HepG2 (cell line): ENCODE data around the gene NUP133. TPM values are rescaled to one million over a fixed set of nuclear protein-coding genes. Genes with fewer than 3 reads are reported as not detected.
A peak's percentile ranks its signal among the peaks of the same experiment; 100 is the strongest.

Experiments used
- AHR ChIP-seq: IDR thresholded peaks from 2 replicates; pipeline ENCODE4 v1.6.1; 2018; ENCODE audit warnings: missing genetic modification reagents, missing compliant biosample characterization
- CCAR2 ChIP-seq: fragments of 200-400 bp; formaldehyde crosslinking; optimal IDR thresholded peaks from 2 replicates; pipeline ENCODE3; 2018; ENCODE audit warnings: low read depth, mild to moderate bottlenecking, low read length, moderate library complexity
- CREB3 ChIP-seq: sonication (generic); formaldehyde crosslinking; IDR thresholded peaks from 2 replicates; pipeline ENCODE4 v1.5.0; 2020; ENCODE audit warnings: missing genetic modification reagents
- CSRNP1 ChIP-seq: sonication (generic); formaldehyde crosslinking; IDR thresholded peaks from 2 replicates; pipeline ENCODE4 v1.8.1; 2023; ENCODE audit warnings: mild to moderate bottlenecking, missing genetic modification reagents
- ETS1 ChIP-seq: sonication (generic); formaldehyde crosslinking; IDR thresholded peaks from 2 replicates; pipeline ENCODE4 v1.4.0; 2020; ENCODE audit warnings: missing genetic modification reagents
- HIC2 ChIP-seq: sonication (generic); formaldehyde crosslinking; IDR thresholded peaks from 2 replicates; pipeline ENCODE4 v1.9.0; 2022; ENCODE audit warnings: low read depth, missing genetic modification reagents
- HNRNPUL1 ChIP-seq: fragments of 200-400 bp; formaldehyde crosslinking; IDR thresholded peaks from 2 replicates; pipeline ENCODE4 v1.6.1; 2017; ENCODE audit warnings: low read depth, mild to moderate bottlenecking, low read length, moderate library complexity
- KAT2B ChIP-seq: fragments of 150-350 bp; IDR thresholded peaks from 2 replicates; pipeline ENCODE4 v1.6.1; 2014; ENCODE audit warnings: low read depth, low read length, borderline replicate concordance
- MED13 ChIP-seq: sonication (generic); formaldehyde crosslinking; IDR thresholded peaks from 2 replicates; pipeline ENCODE4 v1.5.0; 2020; ENCODE audit warnings: missing genetic modification reagents
- MLLT10 ChIP-seq: sonication (generic); formaldehyde crosslinking; IDR thresholded peaks from 2 replicates; pipeline ENCODE4 v1.4.0; 2020; ENCODE audit warnings: missing genetic modification reagents
- PAX8 ChIP-seq: sonication (generic); formaldehyde crosslinking; IDR thresholded peaks from 2 replicates; pipeline ENCODE4 v1.8.0; 2022; ENCODE audit warnings: mild to moderate bottlenecking, missing genetic modification reagents, borderline replicate concordance
- SRSF1 ChIP-seq: fragments of 200-400 bp; formaldehyde crosslinking; optimal IDR thresholded peaks from 2 replicates; pipeline ENCODE3; 2017; ENCODE audit warnings: mild to moderate bottlenecking, low read depth, low read length, moderate library complexity
- TBX3 ChIP-seq: fragments of 450-650 bp; IDR thresholded peaks from 2 replicates; pipeline ENCODE4 v1.6.1; 2017; ENCODE audit warnings: antibody characterized with exemption, mild to moderate bottlenecking, inconsistent platforms, borderline replicate concordance
- THAP9 ChIP-seq: sonication (generic); formaldehyde crosslinking; IDR thresholded peaks from 2 replicates; pipeline ENCODE4; 2020; ENCODE audit warnings: missing genetic modification reagents, mild to moderate bottlenecking, borderline replicate concordance
- U2AF1 ChIP-seq: fragments of 200-400 bp; formaldehyde crosslinking; optimal IDR thresholded peaks from 2 replicates; pipeline ENCODE3; 2017; ENCODE audit warnings: mild to moderate bottlenecking, low read depth, low read length
- ZMYM4 ChIP-seq: sonication (generic); formaldehyde crosslinking; IDR thresholded peaks from 2 replicates; pipeline ENCODE4 v1.8.1; 2023; ENCODE audit warnings: mild to moderate bottlenecking, missing genetic modification reagents
- ZNF276 ChIP-seq: sonication (generic); formaldehyde crosslinking; IDR thresholded peaks from 2 replicates; pipeline ENCODE4 v1.4.0; 2020; ENCODE audit warnings: mild to moderate bottlenecking, low read depth, missing genetic modification reagents
- ZNF331 ChIP-seq: sonication (generic); formaldehyde crosslinking; IDR thresholded peaks from 2 replicates; pipeline ENCODE4 v1.4.0; 2020; ENCODE audit warnings: missing genetic modification reagents
- ZNF570 ChIP-seq: sonication (generic); formaldehyde crosslinking; IDR thresholded peaks from 2 replicates; pipeline ENCODE4 v1.4.0; 2020; ENCODE audit warnings: mild to moderate bottlenecking, missing genetic modification reagents, borderline replicate concordance
- ZNF644 ChIP-seq: IDR thresholded peaks from 2 replicates; pipeline ENCODE4 v1.6.1; 2016; ENCODE audit warnings: low read depth
- polyA plus RNA-seq, 8 experiments: library from polyadenylated mRNA; depleted of rRNA in 3 of 8; stranded (reverse) in 7 of 8; unstranded in 1 of 8; fragments of >200 nt; fragmentation: Illumina TruSeq in 4 of 8; extraction: Trizol in 4 of 8; gene quantifications; 2 replicates each; pipeline versions ENCODE4 v1.2.1 to v1.2.3, GENCODE V29; 2011 to 2016; ENCODE audit warnings: low read depth in 4 of 8, missing spikeins in 1 of 8, mixed read lengths in 1 of 8; ENCODE audit not compliant: insufficient read depth in 1 of 8
- total RNA-seq, 5 experiments: library from RNA; depleted of rRNA; stranded (reverse); fragments of >200 nt; fragmentation: Illumina TruSeq; extraction: Trizol; gene quantifications; 2 replicates each; pipeline ENCODE4 v1.2.3, GENCODE V29; 2016; ENCODE audit warnings: low read depth in 1 of 5

Gene NUP133
- total and polyA plus RNA-seq, 2 of the 13 experiments (the other 11 are each of a cell fraction or from before 2014, with no cell fraction given): 17.7 to 45.6 TPM

GRCh38 chr1:229509576-229509975, 1.4 kb upstream of the NUP133 start (continued):
- no peak for TF ChIP-seq ETS1 (CRISPR knock-in tag)
- no peak for TF ChIP-seq AHR (CRISPR knock-in tag)
- TF ChIP-seq CSRNP1: no peak
- TF ChIP-seq CREB3 (CRISPR knock-in tag): no peak
- TF ChIP-seq PAX8: no peak
- TF ChIP-seq HIC2 (CRISPR knock-in tag): peak; percentile 37; the same call in 1 of the 2 replicates
- TF ChIP-seq ZNF276: no peak
- TF ChIP-seq HNRNPUL1: no peak
- peak; percentile 17; the same call in 1 of the 2 replicates for TF ChIP-seq ZNF331 (CRISPR knock-in tag)
- no peak for TF ChIP-seq MED13 (CRISPR knock-in tag)
- no peak for TF ChIP-seq ZNF570 (CRISPR knock-in tag)
- no peak for TF ChIP-seq KAT2B
- no peak for TF ChIP-seq ZMYM4 (CRISPR knock-in tag)
- TF ChIP-seq U2AF1: no peak
- TF ChIP-seq CCAR2: no peak
- TF ChIP-seq TBX3: peak; percentile 52; the same call in 1 of the 2 replicates
- no peak for TF ChIP-seq SRSF1
- TF ChIP-seq MLLT10 (CRISPR knock-in tag): no peak
- TF ChIP-seq ZNF644 (CRISPR knock-in tag): peak; percentile 76
- TF ChIP-seq THAP9 (CRISPR knock-in tag): no peak
